Esophagus muscularis mucosa (tissue), 4 donors: ENCODE measurements around the gene WDR26.

Source experiments
- EP300 ChIP-seq: sonication (generic); formaldehyde crosslinking; IDR thresholded peaks from one replicate; pipeline ENCODE4 v1.6.1; 2017; ENCODE audit warnings: antibody characterized with exemption
- POLR2A ChIP-seq: fragments of 450-650 bp; IDR thresholded peaks from one replicate; pipeline ENCODE4 v1.6.1; 2017; ENCODE audit warnings: antibody characterized with exemption, moderate library complexity, mild to moderate bottlenecking, low read depth
- POLR2AphosphoS5 ChIP-seq, 2 donors: sonication (generic); formaldehyde crosslinking; IDR thresholded peaks; one replicate each; pipeline ENCODE4 v1.6.1; 2017; ENCODE audit warnings: antibody characterized with exemption in 2 of 2
- TF ChIP-seq, protein P1 (sequence below), 3 experiments: fragments of 200-600 bp in 2 of 3; fragments of 450-650 bp in 1 of 3; sonication (generic) in 2 of 3; IDR thresholded peaks; one replicate each; pipeline ENCODE4 v1.5.1; 2017 to 2019; ENCODE audit warnings: antibody characterized with exemption in 3 of 3, mild to moderate bottlenecking in 2 of 3, moderate library complexity in 1 of 3

DNA sequence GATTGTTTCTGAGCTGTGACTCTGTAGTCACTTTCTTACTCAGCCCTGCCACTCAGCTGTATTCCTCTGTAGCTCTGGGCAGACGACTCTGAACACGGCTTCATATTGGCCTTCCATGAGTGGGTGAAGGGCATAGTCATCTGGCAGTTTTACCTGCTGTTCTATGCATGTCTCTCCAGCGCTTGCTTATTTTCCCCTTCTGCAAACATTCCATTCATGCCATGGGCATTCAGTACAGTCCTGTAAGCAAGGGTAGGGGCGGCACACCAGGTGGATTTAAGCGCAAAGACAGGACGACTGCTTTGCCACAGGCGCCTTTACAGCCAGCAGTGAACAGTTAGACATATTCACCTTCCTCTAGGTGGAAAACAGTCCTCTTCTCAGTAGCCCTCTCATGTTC lies 4.4 kb upstream of the WDR26 start:
- TF ChIP-seq, protein P1, sequence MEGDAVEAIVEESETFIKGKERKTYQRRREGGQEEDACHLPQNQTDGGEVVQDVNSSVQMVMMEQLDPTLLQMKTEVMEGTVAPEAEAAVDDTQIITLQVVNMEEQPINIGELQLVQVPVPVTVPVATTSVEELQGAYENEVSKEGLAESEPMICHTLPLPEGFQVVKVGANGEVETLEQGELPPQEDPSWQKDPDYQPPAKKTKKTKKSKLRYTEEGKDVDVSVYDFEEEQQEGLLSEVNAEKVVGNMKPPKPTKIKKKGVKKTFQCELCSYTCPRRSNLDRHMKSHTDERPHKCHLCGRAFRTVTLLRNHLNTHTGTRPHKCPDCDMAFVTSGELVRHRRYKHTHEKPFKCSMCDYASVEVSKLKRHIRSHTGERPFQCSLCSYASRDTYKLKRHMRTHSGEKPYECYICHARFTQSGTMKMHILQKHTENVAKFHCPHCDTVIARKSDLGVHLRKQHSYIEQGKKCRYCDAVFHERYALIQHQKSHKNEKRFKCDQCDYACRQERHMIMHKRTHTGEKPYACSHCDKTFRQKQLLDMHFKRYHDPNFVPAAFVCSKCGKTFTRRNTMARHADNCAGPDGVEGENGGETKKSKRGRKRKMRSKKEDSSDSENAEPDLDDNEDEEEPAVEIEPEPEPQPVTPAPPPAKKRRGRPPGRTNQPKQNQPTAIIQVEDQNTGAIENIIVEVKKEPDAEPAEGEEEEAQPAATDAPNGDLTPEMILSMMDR (IDR thresholded peaks at IDR 0.05): no peak
- TF ChIP-seq EP300 (no peak), POLR2AphosphoS5 (IDR thresholded peaks at IDR 0.05) (no peak), POLR2A (no peak)
